H1 (cell line): ENCODE results near the gene SCAI. TPM values are rescaled to one million over a fixed set of nuclear protein-coding genes. Genes with fewer than 3 reads are reported as not detected.

Experiments used
- ASH2L ChIP-seq: fragments of 200-600, 300-600 bp; sonication (generic); IDR thresholded peaks from one replicate; pipeline ENCODE4 v1.7.1; 2017; ENCODE audit warnings: low read length
- BCL11A ChIP-seq, 2 experiments: IDR thresholded peaks; one replicate each; pipeline ENCODE4 v1.6.1; 2011; ENCODE audit warnings: low read depth in 2 of 2, low read length in 2 of 2, mild to moderate bottlenecking in 2 of 2
- EP300 ChIP-seq, 2 experiments: IDR thresholded peaks; 1 replicate in 1 of 2; 2 replicates in 1 of 2; pipeline ENCODE4 v1.6.1; 2011 to 2012; ENCODE audit warnings: low read depth in 2 of 2, low read length in 2 of 2, mild to moderate bottlenecking in 2 of 2, borderline replicate concordance in 1 of 2, inconsistent platforms in 1 of 2, moderate library complexity in 1 of 2
- JUN ChIP-seq: IDR thresholded peaks from 2 replicates; pipeline ENCODE4 v1.6.1; 2011; ENCODE audit warnings: low read depth, mild to moderate bottlenecking, improper control_type of control experiment, low read length
- KDM1A ChIP-seq: fragments of 200-600, 300-600 bp; sonication (generic); IDR thresholded peaks from 2 replicates; pipeline ENCODE4 v1.7.1; 2016; ENCODE audit warnings: mild to moderate bottlenecking, low read length, borderline replicate concordance
- PHF8 ChIP-seq: fragments of 200-600 bp; sonication (generic); conservative IDR thresholded peaks from 2 replicates; pipeline ENCODE4 v1.7.1; 2012; ENCODE audit warnings: low read depth, mild to moderate bottlenecking, inconsistent platforms, low read length, moderate library complexity
- SAP30 ChIP-seq: fragments of 300-600 bp; sonication (generic); IDR thresholded peaks from 2 replicates; pipeline ENCODE4 v1.7.1; 2012; ENCODE audit warnings: low read length, moderate library complexity, mild to moderate bottlenecking, inconsistent platforms; ENCODE audit not compliant: insufficient read depth, insufficient replicate concordance
- SIRT6 ChIP-seq: IDR thresholded peaks from one replicate; pipeline ENCODE4 v1.7.1; 2012; ENCODE audit warnings: low read length, inconsistent platforms
- SIX5 ChIP-seq: IDR thresholded peaks from 2 replicates; pipeline ENCODE4 v1.6.1; 2011; ENCODE audit warnings: mild to moderate bottlenecking, low read depth, low read length
- SP1 ChIP-seq: IDR thresholded peaks from 2 replicates; pipeline ENCODE4 v1.6.1; 2011; ENCODE audit warnings: low read depth, low read length
- TAF7 ChIP-seq: optimal IDR thresholded peaks from 2 replicates; pipeline ENCODE3; 2011; ENCODE audit warnings: low read depth, mild to moderate bottlenecking, inconsistent platforms, low read length, moderate library complexity, borderline replicate concordance
- TCF12 ChIP-seq: IDR thresholded peaks from 2 replicates; pipeline ENCODE4 v1.6.1; 2011; ENCODE audit warnings: low read depth, mild to moderate bottlenecking, low read length
- polyA plus RNA-seq, 7 experiments: library from polyadenylated mRNA; depleted of rRNA in 3 of 7; stranded (reverse) in 5 of 7; unstranded in 2 of 7; fragments of >200 nt in 5 of 7; fragments of 200-250 nt in 2 of 7; gene quantifications; 1 replicate in 5 of 7; 2 replicates in 1 of 7; 4 replicates in 1 of 7; pipeline versions ENCODE4 v1.2.1 to v1.2.3, GENCODE V29; 2011 to 2013; ENCODE audit warnings: missing spikeins in 2 of 7, mixed read lengths in 2 of 7
- total RNA-seq: library from RNA; stranded (reverse); fragmentation: NEBNext Ultra II Directional; extraction: Animal tissue kit (Norgen Biotek cat#: 25700); gene quantifications from 2 replicates; pipeline ENCODE4 v1.2.1, GENCODE V29; 2021

SCAI gene
- total and polyA plus RNA-seq, 2 of the 8 experiments (the other 6 are each of a cell fraction or from before 2014, with no cell fraction given) = 6.4 to 19.8 TPM

DNA sequence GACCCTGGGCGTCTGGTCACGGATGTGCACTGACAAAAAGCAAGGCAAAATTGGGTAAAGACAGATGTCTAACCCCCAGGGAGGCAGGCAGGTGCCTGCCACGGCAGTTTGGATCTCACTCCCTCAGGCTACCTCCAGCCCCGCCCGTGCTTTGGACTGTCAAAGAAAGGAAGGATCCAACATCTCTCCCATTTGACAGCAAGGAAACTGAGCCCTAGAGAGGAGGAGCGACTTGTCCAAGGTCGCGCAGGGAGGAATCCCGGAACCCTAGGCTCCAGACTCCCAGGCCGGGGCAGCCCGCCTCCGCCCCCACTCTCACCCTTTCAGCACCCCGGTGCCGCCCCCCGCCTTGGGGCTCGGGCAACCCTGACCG lies 202.8 kb downstream of the SCAI start (continued):
- TF ChIP-seq EP300 (IDR thresholded peaks at IDR 0.05; ENCODE audit: borderline replicate concordance in 1 of 2, low read depth in 2 of 2, low read length in 2 of 2) (no peak), JUN (no peak), SAP30 (peak; percentile 79), BCL11A (IDR thresholded peaks at IDR 0.05; ENCODE audit: low read depth in 2 of 2, low read length in 2 of 2) (no peak), TAF7 (peak; percentile 8), SP1 (no peak), ASH2L (no peak), SIX5 (no peak), PHF8 (peak; percentile 57), SIRT6 (no peak), TCF12 (no peak), KDM1A (peak; percentile 60; the same call in 1 of the 2 replicates)
- TF ChIP-seq, all 59 proteins: peak for 6
